Naive thymus-derived CD8-positive, alpha-beta T cell (primary cell): ENCODE data around the gene TRIOBP. TPM values are rescaled to one million over a fixed set of nuclear protein-coding genes. Genes with fewer than 3 reads are reported as not detected.
A peak's percentile ranks its signal among the peaks of the same experiment; 100 is the strongest.

Experiments
- ATAC-seq, 2 donors: fragments of 150-1000 bp; cut with Tn5 transposase in 1 of 2; sonication (Bioruptor Pico), chemical (Tn5 transposase) in 1 of 2; 1 replicate in 1 of 2; 2 replicates in 1 of 2; pipeline ENCODE4 v1.10.0; 2021; ENCODE audit warnings: mild to moderate bottlenecking in 2 of 2, moderate library complexity in 2 of 2
- POLR2A ChIA-PET: fragments of 350-600 bp; sonication (Branson Sonifier 250); formaldehyde crosslinking; loops from one replicate; lab custom pipeline; 2021; ENCODE audit warnings: antibody characterized with exemption; lab: Charles Lee
- DNase-seq, 10 donors: peaks; one replicate each; pipeline versions ENCODE4 v3.0.0 to v3.0.0-alpha.2; 2020 to 2022
- H3K27ac Mint-ChIP-seq, 10 donors: one replicate each; pipeline ENCODE4 v1.8.0; 2020 to 2022; ENCODE audit warnings: mild to moderate bottlenecking in 10 of 10, mixed read lengths in 10 of 10, moderate library complexity in 4 of 10, inconsistent platforms in 1 of 10
- H3K27me3 Mint-ChIP-seq, 5 donors: one replicate each; pipeline ENCODE4 v1.8.0; 2021 to 2022; ENCODE audit warnings: mixed read lengths in 5 of 5
- H3K36me3 Mint-ChIP-seq, 3 donors: one replicate each; pipeline ENCODE4 v1.8.0; 2020 to 2022; ENCODE audit warnings: mixed read lengths in 3 of 3, mild to moderate bottlenecking in 2 of 3, inconsistent platforms in 1 of 3
- H3K4me1 Mint-ChIP-seq, 4 donors: one replicate each; pipeline ENCODE4 v1.8.0; 2021 to 2022; ENCODE audit warnings: mixed read lengths in 4 of 4
- H3K4me3 Mint-ChIP-seq, 10 donors: one replicate each; pipeline ENCODE4 v1.8.0; 2020 to 2022; ENCODE audit warnings: mild to moderate bottlenecking in 10 of 10, mixed read lengths in 10 of 10, moderate library complexity in 6 of 10, inconsistent platforms in 1 of 10
- H3K9me3 Mint-ChIP-seq, 9 donors: one replicate each; pipeline ENCODE4 v1.8.0; 2020 to 2022; ENCODE audit warnings: mixed read lengths in 9 of 9, mild to moderate bottlenecking in 3 of 9, inconsistent platforms in 1 of 9, moderate library complexity in 1 of 9
- polyA plus RNA-seq, 3 donors: library from polyadenylated mRNA; unstranded; fragments of 300-500 nt; fragmentation: Illumina TruSeq; gene quantifications; one replicate each; pipeline ENCODE4 v1.2.3, GENCODE V29; 2021
- total RNA-seq, 8 experiments: library from RNA in 2 of 8; stranded (reverse) in 2 of 8; gene quantifications; one replicate each; pipeline ENCODE4 v1.2.3 and lab custom pipeline; 2021 to 2026

Gene TRIOBP
- total and polyA plus RNA-seq, 5 experiments from 2014 or later: 7.8 to 30.9 (median 11.6) TPM

DNA sequence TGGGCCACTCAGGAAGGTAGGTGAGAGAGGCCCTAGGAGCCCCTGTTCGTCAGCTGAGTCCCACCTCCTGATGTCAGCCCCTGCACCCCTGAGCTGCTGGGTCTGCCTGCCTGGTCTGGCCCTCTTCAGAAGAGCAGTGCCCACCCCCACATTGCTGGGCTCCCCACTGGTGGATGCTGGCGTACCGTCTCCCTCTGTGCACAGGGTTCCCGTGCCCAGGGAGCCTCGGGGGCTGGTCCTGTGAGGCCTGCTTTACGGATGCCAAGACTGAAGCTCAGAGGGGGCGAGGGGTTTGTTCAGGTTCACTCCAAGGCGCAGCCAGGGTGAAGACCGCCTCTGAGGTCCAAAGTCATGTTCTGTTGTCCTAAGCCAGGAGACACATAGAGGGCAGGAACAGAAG is 66.2 kb downstream of the TRIOBP start:
- POLR2A ChIA-PET: no interaction called here
- DNase-seq (no peak), ATAC-seq (no peak)
- Mint-ChIP-seq H3K9me3 (no peaks in the 10 kb centered on the region), H3K27me3 (no peaks in the 10 kb centered on the region), H3K4me1 (peaks cover 0 to 3% (median under 1%) of the 10 kb centered on the region in 4 donors), H3K4me3 (no peak overlapping the region), H3K27ac (no peak overlapping the region), H3K36me3 (peaks cover 0 to 25% (median 0%) of the 10 kb centered on the region in 3 donors)

GRCh38 chr22:37763652-37764051 is 66.8 kb downstream of the TRIOBP start:
- ATAC-seq (no peak), DNase-seq (no peak)
- Mint-ChIP-seq H3K4me3 (no peak overlapping the region), H3K4me1 (peaks cover 0 to 2% (median under 1%) of the 10 kb centered on the region in 4 donors), H3K36me3 (peaks cover 0 to 19% (median 0%) of the 10 kb centered on the region in 3 donors), H3K9me3 (no peaks in the 10 kb centered on the region), H3K27me3 (no peaks in the 10 kb centered on the region), H3K27ac (peak overlapping the region in 1 of 10 donors; percentile 68)
- POLR2A ChIA-PET: no interaction called here

DNA sequence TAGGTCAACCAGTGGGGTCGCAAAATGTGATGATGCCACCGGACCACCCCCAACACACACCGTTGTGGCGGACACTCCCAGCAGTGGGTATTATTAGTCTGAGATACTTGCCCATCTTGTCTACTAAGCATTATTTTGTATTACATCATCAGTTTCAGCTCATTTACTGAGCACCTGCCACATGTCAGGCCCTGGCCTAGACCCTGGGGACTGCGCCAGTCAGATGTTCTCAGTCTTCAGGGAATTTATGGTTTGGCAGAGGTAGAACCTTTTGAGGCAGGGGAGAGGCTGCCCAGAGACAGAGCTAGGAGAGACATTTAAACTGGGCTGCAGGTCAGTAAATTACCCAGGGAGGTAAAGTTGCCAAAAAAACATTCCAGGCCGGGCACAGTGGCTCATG is 67.8 kb downstream of the TRIOBP start:
- no peak overlapping the region for H3K4me3 Mint-ChIP-seq
- DNase-seq: no peak
- POLR2A ChIA-PET: no interaction called here
- no peaks in the 10 kb centered on the region for H3K27me3 Mint-ChIP-seq
- no peak for ATAC-seq
- peaks cover 0 to 2% (median under 1%) of the 10 kb centered on the region in 4 donors for H3K4me1 Mint-ChIP-seq
- H3K9me3 Mint-ChIP-seq: no peaks in the 10 kb centered on the region
- H3K36me3 Mint-ChIP-seq: peaks cover 0 to 15% (median 0%) of the 10 kb centered on the region in 3 donors
- peak overlapping the region in 1 of 10 donors; percentile 47 for H3K27ac Mint-ChIP-seq

DNA sequence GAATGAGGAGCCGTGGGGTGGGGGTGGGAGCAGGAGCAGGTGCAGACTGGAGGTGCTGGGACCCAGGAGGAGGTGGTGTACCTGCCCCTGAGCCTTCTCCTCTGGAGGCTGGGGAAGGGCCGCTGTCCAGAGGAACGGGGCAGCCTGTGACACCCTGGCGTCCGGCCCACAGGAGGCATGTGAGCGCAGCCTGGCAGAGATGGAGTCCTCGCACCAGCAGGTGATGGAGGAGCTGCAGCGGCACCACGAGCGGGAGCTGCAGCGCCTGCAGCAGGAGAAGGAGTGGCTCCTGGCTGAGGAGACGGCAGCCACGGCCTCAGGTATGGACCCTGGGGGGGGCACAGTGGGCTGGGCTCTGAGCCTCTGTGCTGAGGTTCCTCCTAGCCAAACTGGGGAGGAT is 68.7 kb downstream of the TRIOBP start:
- no peaks in the 10 kb centered on the region for H3K27me3 Mint-ChIP-seq
- POLR2A ChIA-PET: no interaction called here
- peaks cover 0 to 2% (median under 1%) of the 10 kb centered on the region in 4 donors for H3K4me1 Mint-ChIP-seq
- DNase-seq (no peak), ATAC-seq (no peak)
- no peak overlapping the region for H3K27ac Mint-ChIP-seq
- no peaks in the 10 kb centered on the region for H3K9me3 Mint-ChIP-seq
- H3K4me3 Mint-ChIP-seq: no peak overlapping the region
- peaks cover 0 to 13% (median 0%) of the 10 kb centered on the region in 3 donors for H3K36me3 Mint-ChIP-seq

DNA sequence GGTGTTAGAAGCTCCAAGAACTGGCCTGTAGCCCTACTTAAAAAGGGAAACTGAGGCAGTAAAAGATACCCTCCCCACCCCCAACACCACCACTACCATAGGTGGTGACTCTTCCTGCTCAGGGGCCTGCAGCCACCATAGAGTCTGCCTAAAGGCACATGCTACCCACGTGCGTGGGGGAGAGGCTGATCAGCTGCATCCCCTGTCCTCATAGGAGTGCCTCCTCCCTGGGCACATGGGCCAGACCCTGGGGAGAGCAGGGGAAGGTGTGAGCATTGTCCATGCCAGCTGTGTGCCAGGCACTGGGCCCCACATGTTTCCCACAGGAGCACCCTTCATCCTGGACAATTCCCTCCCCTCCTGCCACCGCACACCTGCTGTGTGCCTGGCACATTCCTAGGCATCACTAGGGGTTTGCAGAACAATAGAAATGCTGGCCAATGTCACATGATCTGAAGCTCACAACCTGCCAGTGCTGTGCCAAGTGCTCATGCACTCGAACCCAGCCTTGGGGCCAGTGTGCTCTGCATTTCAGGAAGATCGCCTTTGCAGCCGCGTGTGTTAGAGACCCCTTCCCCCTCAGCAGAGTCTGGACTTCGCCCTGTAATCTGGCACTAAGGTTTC is 69.2 kb downstream of the TRIOBP start:
- Mint-ChIP-seq H3K9me3 (no peaks in the 10 kb centered on the region), H3K27ac (peak overlapping the region in 2 of 10 donors; percentile 33 to 38), H3K4me1 (peaks cover 0 to 2% (median under 1%) of the 10 kb centered on the region in 4 donors), H3K27me3 (no peaks in the 10 kb centered on the region), H3K4me3 (no peak overlapping the region), H3K36me3 (peaks cover 0 to 11% (median 0%) of the 10 kb centered on the region in 3 donors)
- no peak for ATAC-seq
- POLR2A ChIA-PET: no interaction called here
- DNase-seq: no peak

- H3K27me3 Mint-ChIP-seq: no peaks in the 10 kb centered on the region
- POLR2A ChIA-PET: interaction anchor here (0.7 kb wide), 1 partner anchor 14 kb away, joined by 5 read pairs; no protein-coding TSS in a partner anchor
- no peak overlapping the region for H3K27ac Mint-ChIP-seq
- H3K9me3 Mint-ChIP-seq: no peaks in the 10 kb centered on the region
- peaks cover 0 to 14% (median 3%) of the 10 kb centered on the region in 3 donors for H3K36me3 Mint-ChIP-seq
- no peak for DNase-seq
- H3K4me1 Mint-ChIP-seq: peaks cover 0 to 1% (median 0%) of the 10 kb centered on the region in 4 donors
- ATAC-seq: peak in 1 of 2 donors; percentile 30
- no peak overlapping the region for H3K4me3 Mint-ChIP-seq
Observed at GRCh38 chr22:37768273-37768672, 71.4 kb downstream of the TRIOBP start.

DNA sequence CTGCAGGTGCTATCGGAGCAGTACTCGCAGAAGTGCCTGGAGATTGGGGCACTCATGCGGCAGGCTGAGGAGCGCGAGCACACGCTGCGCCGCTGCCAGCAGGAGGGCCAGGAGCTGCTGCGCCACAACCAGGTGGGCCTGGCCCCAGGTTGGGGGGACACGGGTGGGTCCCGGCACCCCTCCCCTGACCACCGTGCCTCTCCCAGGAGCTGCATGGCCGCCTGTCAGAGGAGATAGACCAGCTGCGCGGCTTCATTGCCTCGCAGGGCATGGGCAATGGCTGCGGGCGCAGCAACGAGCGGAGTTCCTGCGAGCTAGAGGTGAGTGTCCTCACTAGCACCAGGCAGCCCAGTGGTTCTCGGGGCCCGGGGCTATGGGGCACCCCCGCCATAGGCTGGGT is 72.2 kb downstream of the TRIOBP start:
- H3K27ac Mint-ChIP-seq: no peak overlapping the region
- POLR2A ChIA-PET: no interaction called here

GRCh38 chr22:37771081-37771480 is 74.2 kb downstream of the TRIOBP start:
- no peaks in the 10 kb centered on the region for H3K27me3 Mint-ChIP-seq
- DNase-seq (no peak), ATAC-seq (no peak)
- H3K36me3 Mint-ChIP-seq: peaks cover 0 to 14% (median 3%) of the 10 kb centered on the region in 3 donors
- POLR2A ChIA-PET: no interaction called here
- no peaks in the 10 kb centered on the region for H3K9me3 Mint-ChIP-seq
- peaks cover 0 to 4% (median under 1%) of the 10 kb centered on the region in 4 donors for H3K4me1 Mint-ChIP-seq
- H3K4me3 Mint-ChIP-seq: no peak overlapping the region
- H3K27ac Mint-ChIP-seq: peak overlapping the region in 1 of 10 donors; percentile 71

More for the DNA sequence above, 72.2 kb downstream of the TRIOBP start:
- no peak overlapping the region for H3K4me3 Mint-ChIP-seq
- DNase-seq (no peak), ATAC-seq (no peak)
- no peaks in the 10 kb centered on the region for H3K27me3 Mint-ChIP-seq
- H3K36me3 Mint-ChIP-seq: peaks cover 0 to 14% (median 3%) of the 10 kb centered on the region in 3 donors
- H3K4me1 Mint-ChIP-seq: peaks cover 0 to 2% (median 0%) of the 10 kb centered on the region in 4 donors
- no peaks in the 10 kb centered on the region for H3K9me3 Mint-ChIP-seq

DNA sequence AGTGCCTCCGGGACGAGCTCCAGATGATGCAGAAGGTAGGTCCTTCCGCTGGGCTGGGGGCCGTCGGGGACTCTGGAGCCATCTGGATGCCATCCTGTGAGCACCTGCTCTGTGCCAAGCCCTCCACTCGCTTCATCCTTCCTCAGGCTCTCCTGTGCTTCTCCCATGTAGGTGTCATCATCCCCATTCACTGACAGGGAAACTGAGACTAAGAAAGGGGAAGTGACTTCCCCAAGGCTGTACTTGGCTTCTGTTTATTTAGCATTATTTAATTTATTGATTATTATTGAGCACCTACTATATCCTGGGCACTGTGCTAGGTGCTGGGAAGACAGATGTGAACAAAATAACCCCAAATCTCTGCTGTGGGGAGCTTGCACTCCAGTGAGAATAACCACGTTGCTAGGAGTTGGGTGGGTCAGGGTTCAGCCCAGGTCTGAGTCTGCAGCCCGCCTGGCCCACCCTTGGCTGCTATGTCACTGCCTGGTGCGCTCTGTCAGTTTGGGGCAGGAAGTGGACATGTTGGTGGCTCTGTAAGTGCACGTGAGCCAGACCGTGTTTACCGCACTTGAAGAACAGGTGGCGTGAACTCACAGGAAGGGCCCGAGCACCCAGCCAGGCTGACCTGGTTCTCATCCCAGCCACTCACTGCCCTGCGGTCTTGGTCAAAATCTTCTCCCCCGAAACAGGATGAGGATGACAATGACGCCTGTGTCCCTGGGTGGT is 75.0 kb downstream of the TRIOBP start:
- Mint-ChIP-seq H3K9me3 (no peaks in the 10 kb centered on the region), H3K27me3 (no peaks in the 10 kb centered on the region), H3K4me1 (peaks cover 0 to 4% (median under 1%) of the 10 kb centered on the region in 4 donors), H3K27ac (no peak overlapping the region), H3K4me3 (no peak overlapping the region), H3K36me3 (peaks cover 0 to 14% (median 3%) of the 10 kb centered on the region in 3 donors)
- POLR2A ChIA-PET: no interaction called here
- no peak for DNase-seq
- ATAC-seq: no peak

- POLR2A ChIA-PET: no interaction called here
- Mint-ChIP-seq H3K27me3 (no peaks in the 10 kb centered on the region), H3K4me1 (peaks cover 0 to 4% (median 3%) of the 10 kb centered on the region in 4 donors), H3K9me3 (no peaks in the 10 kb centered on the region), H3K27ac (peak overlapping the region in 1 of 10 donors; percentile 41), H3K4me3 (no peak overlapping the region), H3K36me3 (peaks cover 0 to 14% (median 3%) of the 10 kb centered on the region in 3 donors)
- ATAC-seq: no peak
- DNase-seq: no peak
Observed at GRCh38 chr22:37774728-37775127, 77.9 kb downstream of the TRIOBP start.

DNA sequence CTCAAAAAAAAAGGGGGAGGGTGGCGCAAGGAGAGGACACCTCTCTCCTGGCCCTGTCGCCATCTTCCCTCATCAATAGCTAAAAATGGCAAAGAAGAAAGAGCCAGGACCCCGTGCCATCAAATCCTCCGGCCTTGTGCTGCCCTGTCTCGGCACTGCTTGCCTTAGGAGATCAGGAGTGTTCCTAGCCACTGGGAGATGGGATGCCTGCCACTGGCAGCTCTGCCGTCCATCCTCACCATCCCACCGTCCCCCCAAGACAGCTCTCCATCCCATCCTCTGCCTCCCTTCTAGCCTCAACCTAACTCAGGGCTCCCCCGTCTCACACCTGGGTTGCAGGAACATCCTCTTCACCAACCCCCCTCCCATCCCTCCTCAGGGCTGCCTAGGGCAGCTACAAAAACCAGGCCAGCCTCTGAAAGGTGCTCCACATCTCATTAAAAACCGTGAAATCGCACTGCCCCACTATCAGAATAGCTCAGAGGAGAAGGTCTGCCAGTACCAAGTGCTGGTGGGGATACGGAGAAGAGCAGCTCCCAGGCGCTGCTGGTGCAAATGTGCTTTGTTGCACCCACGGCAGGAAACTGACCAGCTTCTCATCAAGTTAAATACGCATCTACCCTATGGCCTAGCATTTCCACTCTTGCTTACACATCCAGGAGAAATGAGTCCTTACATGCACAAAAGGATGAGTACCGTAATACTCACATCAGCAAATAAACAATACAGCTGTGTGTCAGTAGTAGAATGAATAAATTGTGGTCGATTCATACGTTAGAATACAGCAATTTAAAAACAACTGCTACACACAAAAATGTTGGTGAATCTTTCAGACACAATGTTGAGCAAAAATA is 79.2 kb downstream of the TRIOBP start:
- Mint-ChIP-seq H3K9me3 (no peaks in the 10 kb centered on the region), H3K4me1 (peaks cover 0 to 6% (median 3%) of the 10 kb centered on the region in 4 donors), H3K27ac (peak overlapping the region in 3 of 10 donors; percentile 28 to 81 (median 55)), H3K4me3 (no peak overlapping the region), H3K27me3 (no peaks in the 10 kb centered on the region), H3K36me3 (peaks cover 0 to 11% (median 3%) of the 10 kb centered on the region in 3 donors)
- ATAC-seq (no peak), DNase-seq (no peak)
- POLR2A ChIA-PET: interaction anchor here (0.7 kb wide), 1 partner anchor 1693 kb away, joined by 4 read pairs; no protein-coding TSS in a partner anchor

DNA sequence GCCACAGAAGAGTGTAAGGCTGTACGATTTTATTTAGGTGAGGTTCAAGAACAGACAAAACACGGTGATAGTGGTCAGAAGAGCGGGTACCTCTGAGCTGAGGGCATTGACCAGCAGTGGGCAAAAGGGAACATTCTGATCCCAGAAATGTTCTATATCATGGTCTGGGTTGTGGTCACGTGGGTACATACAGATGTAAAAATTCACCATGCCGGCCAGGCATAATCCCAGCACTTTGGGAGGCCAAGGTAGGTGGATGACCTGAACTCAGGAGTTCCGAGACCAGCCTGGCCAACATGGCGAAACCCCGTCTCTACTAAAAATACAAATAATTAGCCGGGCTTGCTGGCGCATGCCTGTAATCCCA is 79.8 kb downstream of the TRIOBP start:
- H3K4me1 Mint-ChIP-seq: peaks cover 0 to 6% (median 3%) of the 10 kb centered on the region in 4 donors
- no peaks in the 10 kb centered on the region for H3K9me3 Mint-ChIP-seq
- POLR2A ChIA-PET: interaction anchor here (0.7 kb wide), 1 partner anchor 1693 kb away, joined by 4 read pairs; no protein-coding TSS in a partner anchor
- peak overlapping the region in 1 of 10 donors; percentile 55 for H3K27ac Mint-ChIP-seq
- peaks cover 0 to 11% (median 3%) of the 10 kb centered on the region in 3 donors for H3K36me3 Mint-ChIP-seq
- DNase-seq (no peak), ATAC-seq (no peak)
- H3K4me3 Mint-ChIP-seq: no peak overlapping the region
- no peaks in the 10 kb centered on the region for H3K27me3 Mint-ChIP-seq
